CD14-positive monocyte (primary cell): ENCODE data around the gene FKRP. TPM values are rescaled to one million over a fixed set of nuclear protein-coding genes. Genes with fewer than 3 reads are reported as not detected.

Experiments
- DNase-seq, 3 donors: peaks; one replicate each; pipeline ENCODE4 v3.0.0-alpha.2; 2011 to 2022
- H2AFZ ChIP-seq: 2 replicates; pipeline ENCODE4 v1.6.0; 2012; ENCODE audit warnings: mild to moderate bottlenecking, low read depth, low read length, inconsistent platforms; ENCODE audit not compliant: insufficient read depth, poor library complexity, severe bottlenecking
- H3K27ac ChIP-seq, 2 donors: 1 replicate in 1 of 2; 2 replicates in 1 of 2; pipeline ENCODE4 v1.5.1; 2012 to 2013; ENCODE audit warnings: low read length in 2 of 2, control low read depth in 1 of 2, inconsistent platforms in 1 of 2, low read depth in 1 of 2, mild to moderate bottlenecking in 1 of 2
- H3K27me3 ChIP-seq, 2 donors: one replicate each; pipeline versions ENCODE4 v1.6.0 to v1.6.1; 2011 to 2013; ENCODE audit warnings: low read length in 2 of 2; ENCODE audit not compliant: control insufficient read depth in 2 of 2, insufficient read depth in 2 of 2
- H3K36me3 ChIP-seq, 2 donors: replicated peaks in 1 of 2; 1 replicate in 1 of 2; 2 replicates in 1 of 2; pipeline versions ENCODE4 v1.5.1 to v1.6.1; 2012 to 2013; ENCODE audit warnings: low read length in 2 of 2, control low read depth in 1 of 2, inconsistent platforms in 1 of 2, mild to moderate bottlenecking in 1 of 2; ENCODE audit not compliant: insufficient read depth in 2 of 2, control insufficient read depth in 1 of 2
- H3K4me1 ChIP-seq, 2 donors: 1 replicate in 1 of 2; 2 replicates in 1 of 2; pipeline versions ENCODE4 v1.5.1 to v1.6.1; 2012 to 2013; ENCODE audit warnings: low read length in 2 of 2, control low read depth in 1 of 2, inconsistent platforms in 1 of 2, mild to moderate bottlenecking in 1 of 2, moderate library complexity in 1 of 2; ENCODE audit not compliant: insufficient read depth in 2 of 2, control insufficient read depth in 1 of 2
- H3K4me2 ChIP-seq: replicated peaks from 2 replicates; pipeline ENCODE3; 2012; ENCODE audit warnings: low read length, moderate library complexity, mild to moderate bottlenecking; ENCODE audit not compliant: poor library complexity, severe bottlenecking; ENCODE audit errors: extremely low read depth
- H3K4me3 ChIP-seq, 3 experiments: fragments of 200-600 bp in 1 of 3; sonication (generic) in 1 of 3; replicated peaks in 1 of 3; 1 replicate in 2 of 3; 2 replicates in 1 of 3; pipeline ENCODE4 v1.5.1; 2011 to 2013; ENCODE audit warnings: low read length in 3 of 3, mild to moderate bottlenecking in 3 of 3, control low read depth in 2 of 3, low read depth in 2 of 3, inconsistent platforms in 1 of 3, moderate library complexity in 1 of 3
- H3K79me2 ChIP-seq: 2 replicates; pipeline ENCODE4 v1.6.0; 2012; ENCODE audit warnings: mild to moderate bottlenecking, control low read depth, inconsistent platforms, low read length, moderate library complexity; ENCODE audit not compliant: insufficient read depth
- H3K9ac ChIP-seq: 2 replicates; pipeline ENCODE4 v1.6.0; 2017; ENCODE audit warnings: low read length, mild to moderate bottlenecking; ENCODE audit not compliant: insufficient read depth, poor library complexity, severe bottlenecking
- H3K9me3 ChIP-seq, 2 donors: replicated peaks in 1 of 2; 1 replicate in 1 of 2; 2 replicates in 1 of 2; pipeline versions ENCODE4 v1.5.1 to v1.6.1; 2012 to 2013; ENCODE audit warnings: low read length in 2 of 2, control low read depth in 1 of 2; ENCODE audit not compliant: control insufficient read depth in 1 of 2, insufficient read depth in 1 of 2
- H4K20me1 ChIP-seq: 2 replicates; pipeline ENCODE4 v1.6.0; 2012; ENCODE audit warnings: mild to moderate bottlenecking, low read length, control low read depth, moderate library complexity; ENCODE audit not compliant: insufficient read depth
- H3K27ac Mint-ChIP-seq, 7 donors: one replicate each; pipeline ENCODE4 v1.8.0; 2020; ENCODE audit warnings: mild to moderate bottlenecking in 7 of 7, mixed read lengths in 7 of 7, moderate library complexity in 6 of 7, inconsistent platforms in 2 of 7
- H3K27me3 Mint-ChIP-seq, 3 donors: one replicate each; pipeline ENCODE4 v1.8.0; 2021 to 2022; ENCODE audit warnings: low read depth in 3 of 3, mild to moderate bottlenecking in 3 of 3, mixed read lengths in 3 of 3, moderate library complexity in 3 of 3, inconsistent platforms in 1 of 3
- H3K36me3 Mint-ChIP-seq, 2 donors: one replicate each; pipeline ENCODE4 v1.8.0; 2020; ENCODE audit warnings: mixed read lengths in 2 of 2, inconsistent platforms in 1 of 2, mild to moderate bottlenecking in 1 of 2
- H3K4me1 Mint-ChIP-seq: one replicate; pipeline ENCODE4 v1.8.0; 2020; ENCODE audit warnings: mild to moderate bottlenecking, mixed read lengths
- H3K4me3 Mint-ChIP-seq, 2 donors: one replicate each; pipeline ENCODE4 v1.8.0; 2020; ENCODE audit warnings: mild to moderate bottlenecking in 2 of 2, mixed read lengths in 2 of 2, moderate library complexity in 1 of 2
- H3K9me3 Mint-ChIP-seq, 7 donors: one replicate each; pipeline ENCODE4 v1.8.0; 2020 to 2022; ENCODE audit warnings: mixed read lengths in 7 of 7, mild to moderate bottlenecking in 6 of 7, moderate library complexity in 6 of 7, inconsistent platforms in 2 of 7
- CTCF ChIP-seq: fragments of 200-600 bp; IDR thresholded peaks from one replicate; pipeline ENCODE4 v1.8.0; 2022; ENCODE audit warnings: antibody characterized with exemption, mild to moderate bottlenecking
- WGBS: methylation state at CpG from one replicate; pipeline ENCODE4 v1.1.5; 2013; ENCODE audit warnings: missing lambda C conversion rate; ENCODE audit not compliant: insufficient coverage; 5-methylcytosine and 5-hydroxymethylcytosine counted together
- intact Hi-C, 2 donors: fragments of 100-400 bp; cut with micrococcal nuclease; formaldehyde crosslinking; loops; one replicate each; pipeline versions ENCODE4 v1.15.0 to v1.15.1; 2023
- polyA plus RNA-seq, 3 donors: library from polyadenylated mRNA; depleted of rRNA in 1 of 3; unstranded in 2 of 3; stranded (reverse) in 1 of 3; fragments of 300-500 nt in 2 of 3; fragments of >200 nt in 1 of 3; fragmentation: Illumina TruSeq in 2 of 3; gene quantifications; 1 replicate in 2 of 3; 2 replicates in 1 of 3; pipeline ENCODE4 v1.2.3, GENCODE V29; 2012 to 2021

Gene FKRP
- polyA plus RNA-seq, 3 donors = 2.1 to 21.5 (median 2.7) TPM

GRCh38 chr19:46719629-46720502 is 26.0 kb upstream of the FKRP start:
- peak overlapping the region; percentile 26 to 57 for H3K27ac ChIP-seq
- H3K27me3 Mint-ChIP-seq = peaks cover 9 to 16% (median 10%) of the 10 kb centered on the region in 3 donors
- DNase-seq = no peak
- peaks cover 0 to 3% (median 0%) of the 10 kb centered on the region in 7 donors for H3K9me3 Mint-ChIP-seq
- no peak overlapping the region for H3K9ac ChIP-seq
- H3K36me3 ChIP-seq = peaks cover 52 to 53% of the 10 kb centered on the region in 2 donors
- no peak overlapping the region for H3K4me3 ChIP-seq
- H4K20me1 ChIP-seq = peaks cover 80% of the 10 kb centered on the region
- H3K79me2 ChIP-seq = peaks cover 10% of the 10 kb centered on the region
- TF ChIP-seq CTCF = no peak
- H3K4me3 Mint-ChIP-seq = no peak overlapping the region
- no peaks in the 10 kb centered on the region for H3K9me3 ChIP-seq
- peaks cover 0 to 10% of the 10 kb centered on the region in 2 donors for H3K27me3 ChIP-seq
- peaks cover 47 to 55% of the 10 kb centered on the region in 2 donors for H3K4me1 ChIP-seq
- intact Hi-C loops = loop anchor here in 1 of 2 donors (10.0 kb wide), 1 partner anchor 105 kb away; no protein-coding TSS in a partner anchor
- H3K4me2 ChIP-seq = no peak overlapping the region
- no peak overlapping the region for H2AFZ ChIP-seq
- 71% methylated on average over 13 of the region's 25 CpGs for WGBS
- peaks cover 40 to 60% of the 10 kb centered on the region in 2 donors for H3K36me3 Mint-ChIP-seq
- peaks cover 52% of the 10 kb centered on the region for H3K4me1 Mint-ChIP-seq
- peak overlapping the region in 4 of 7 donors; percentile 30 to 60 (median 47) for H3K27ac Mint-ChIP-seq

GRCh38 chr19:46720503-46721239 is 25.2 kb upstream of the FKRP start:
- Histone ChIP-seq H3K9me3 (no peaks in the 10 kb centered on the region), H3K4me2 (no peak overlapping the region), H3K9ac (no peak overlapping the region), H3K4me1 (peaks cover 39 to 47% of the 10 kb centered on the region in 2 donors), H3K36me3 (peaks cover 60 to 61% of the 10 kb centered on the region in 2 donors), H3K27me3 (peaks cover 0 to 4% of the 10 kb centered on the region in 2 donors), H3K79me2 (peaks cover 10% of the 10 kb centered on the region), H3K27ac (no peak overlapping the region), H4K20me1 (peaks cover 83% of the 10 kb centered on the region), H3K4me3 (no peak overlapping the region), H2AFZ (no peak overlapping the region)
- WGBS = 94% methylated on average over 22 of the region's 22 CpGs
- Mint-ChIP-seq H3K27ac (no peak overlapping the region), H3K9me3 (peaks cover 0 to 3% (median 0%) of the 10 kb centered on the region in 7 donors), H3K36me3 (peaks cover 48 to 67% of the 10 kb centered on the region in 2 donors), H3K27me3 (peaks cover 4 to 9% (median 6%) of the 10 kb centered on the region in 3 donors), H3K4me3 (peak overlapping the region in 1 of 2 donors; percentile 24), H3K4me1 (peaks cover 44% of the 10 kb centered on the region)
- DNase-seq = no peak
- intact Hi-C loops = no loop called here
- no peak for TF ChIP-seq CTCF
